Progenitor cell of endocrine pancreas (in vitro differentiated cells): ENCODE data around the gene PDZD8. TPM values are rescaled to one million over a fixed set of nuclear protein-coding genes. Genes with fewer than 3 reads are reported as not detected.

ENCODE experiments used
- DNase-seq: peaks from one replicate; pipeline ENCODE4 v3.0.0; 2021; ENCODE audit warnings: low spot score; ENCODE audit not compliant: unreplicated experiment
- H3K27ac Mint-ChIP-seq: 2 replicates; pipeline ENCODE4 v1.8.0; 2021; ENCODE audit warnings: mild to moderate bottlenecking, moderate library complexity, mixed read lengths
- H3K27me3 Mint-ChIP-seq: 2 replicates; pipeline ENCODE4 v1.8.0; 2021; ENCODE audit warnings: mixed read lengths
- H3K36me3 Mint-ChIP-seq: 2 replicates; pipeline ENCODE4 v1.8.0; 2022; ENCODE audit warnings: mixed read lengths; ENCODE audit not compliant: insufficient read depth
- H3K4me1 Mint-ChIP-seq: 2 replicates; pipeline ENCODE4 v1.8.0; 2021; ENCODE audit warnings: low read depth, mixed read lengths
- H3K4me3 Mint-ChIP-seq: 2 replicates; pipeline ENCODE4 v1.8.0; 2021; ENCODE audit warnings: low read depth, mild to moderate bottlenecking, moderate library complexity, mixed read lengths
- H3K9me3 Mint-ChIP-seq: 2 replicates; pipeline ENCODE4 v1.8.0; 2021; ENCODE audit warnings: low read depth, mixed read lengths
- total RNA-seq: library from RNA; stranded (reverse); gene quantifications from 2 replicates; pipeline ENCODE4 v1.2.1, GENCODE V29; 2021
- TF ChIP-seq, protein P1 (sequence below): fragments of 200-600 bp; sonication (generic); IDR thresholded peaks from one replicate; pipeline ENCODE4 v1.5.0; 2021; ENCODE audit warnings: antibody characterized with exemption, mild to moderate bottlenecking; ENCODE audit not compliant: unreplicated experiment

The PDZD8 gene
- total RNA-seq, 1 donor from 2014 or later: 28.6 TPM

DNA sequence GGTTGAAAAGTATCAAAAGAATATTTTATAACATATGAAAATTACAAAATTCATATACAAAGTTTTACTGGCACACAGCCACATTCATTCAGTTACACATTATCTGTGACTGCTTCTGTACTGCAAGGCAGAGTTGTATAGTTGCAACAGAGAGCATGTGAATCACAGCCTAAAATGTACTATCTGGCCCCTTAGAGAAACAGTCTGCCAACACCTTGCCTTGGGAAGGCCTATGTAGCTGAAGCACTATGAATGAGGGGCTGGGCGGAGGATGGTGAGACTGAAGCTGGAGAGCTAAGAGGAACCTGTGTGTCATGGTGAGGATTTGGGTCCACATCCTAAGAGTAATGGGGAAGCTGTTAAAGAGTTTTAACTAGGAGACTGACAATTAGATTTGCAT is 35.7 kb downstream of the PDZD8 start:
- TF ChIP-seq, protein P1, sequence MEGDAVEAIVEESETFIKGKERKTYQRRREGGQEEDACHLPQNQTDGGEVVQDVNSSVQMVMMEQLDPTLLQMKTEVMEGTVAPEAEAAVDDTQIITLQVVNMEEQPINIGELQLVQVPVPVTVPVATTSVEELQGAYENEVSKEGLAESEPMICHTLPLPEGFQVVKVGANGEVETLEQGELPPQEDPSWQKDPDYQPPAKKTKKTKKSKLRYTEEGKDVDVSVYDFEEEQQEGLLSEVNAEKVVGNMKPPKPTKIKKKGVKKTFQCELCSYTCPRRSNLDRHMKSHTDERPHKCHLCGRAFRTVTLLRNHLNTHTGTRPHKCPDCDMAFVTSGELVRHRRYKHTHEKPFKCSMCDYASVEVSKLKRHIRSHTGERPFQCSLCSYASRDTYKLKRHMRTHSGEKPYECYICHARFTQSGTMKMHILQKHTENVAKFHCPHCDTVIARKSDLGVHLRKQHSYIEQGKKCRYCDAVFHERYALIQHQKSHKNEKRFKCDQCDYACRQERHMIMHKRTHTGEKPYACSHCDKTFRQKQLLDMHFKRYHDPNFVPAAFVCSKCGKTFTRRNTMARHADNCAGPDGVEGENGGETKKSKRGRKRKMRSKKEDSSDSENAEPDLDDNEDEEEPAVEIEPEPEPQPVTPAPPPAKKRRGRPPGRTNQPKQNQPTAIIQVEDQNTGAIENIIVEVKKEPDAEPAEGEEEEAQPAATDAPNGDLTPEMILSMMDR: no peak

DNA sequence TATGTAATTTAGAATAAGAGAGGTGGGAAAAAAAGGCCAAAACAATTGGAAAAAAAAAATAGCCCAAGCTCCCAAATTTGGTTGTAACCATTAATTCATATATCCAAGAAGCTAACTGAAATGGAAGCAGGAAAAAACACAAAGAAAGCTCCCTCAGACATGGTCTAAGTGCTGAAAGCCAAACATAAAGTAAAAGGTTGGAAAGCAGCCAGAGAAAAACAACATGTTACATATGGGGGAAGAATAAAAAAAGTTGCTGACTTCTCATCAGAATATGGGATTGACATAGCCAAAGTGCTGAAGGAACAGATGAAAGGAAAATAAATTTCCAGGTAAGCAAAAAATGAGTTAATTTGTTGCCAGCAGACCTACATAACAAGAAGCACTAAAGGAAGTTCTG is 40.3 kb downstream of the PDZD8 start:
- DNase-seq: no peak
- H3K4me1 Mint-ChIP-seq: peaks cover 10% of the 10 kb centered on the region
- peaks cover 26% of the 10 kb centered on the region for H3K36me3 Mint-ChIP-seq
- TF ChIP-seq, protein P1: no peak
- H3K27ac Mint-ChIP-seq: no peak overlapping the region
- H3K9me3 Mint-ChIP-seq: peaks cover 6% of the 10 kb centered on the region
- H3K4me3 Mint-ChIP-seq: no peak overlapping the region
- no peaks in the 10 kb centered on the region for H3K27me3 Mint-ChIP-seq

More for the DNA sequence above, 35.7 kb downstream of the PDZD8 start:
- no peak overlapping the region for H3K4me3 Mint-ChIP-seq
- peaks cover 13% of the 10 kb centered on the region for H3K36me3 Mint-ChIP-seq
- H3K9me3 Mint-ChIP-seq: peaks cover 3% of the 10 kb centered on the region
- no peak for DNase-seq
- H3K27ac Mint-ChIP-seq: no peak overlapping the region
- peaks cover 16% of the 10 kb centered on the region for H3K4me1 Mint-ChIP-seq
- no peaks in the 10 kb centered on the region for H3K27me3 Mint-ChIP-seq

DNA sequence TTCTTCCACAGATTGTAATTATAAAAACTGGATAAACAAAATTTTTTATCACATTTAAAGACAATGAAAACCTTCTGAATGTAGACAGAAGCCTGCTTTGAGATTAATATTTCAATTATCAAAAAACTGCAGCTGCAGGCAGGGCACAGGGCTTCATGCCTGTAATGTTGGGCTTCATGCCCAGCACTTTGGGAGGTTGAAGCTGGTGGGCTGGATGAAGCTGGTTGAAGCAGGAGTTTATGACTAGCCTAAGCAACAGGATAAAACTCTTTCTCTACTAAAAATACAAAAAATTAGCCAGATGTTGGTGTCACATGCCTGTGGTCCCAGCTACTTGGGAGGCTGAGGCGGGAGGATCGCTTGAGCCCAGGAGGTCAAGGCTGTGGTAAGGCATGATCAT is 41.2 kb downstream of the PDZD8 start:
- TF ChIP-seq, protein P1: no peak
- no peaks in the 10 kb centered on the region for H3K27me3 Mint-ChIP-seq
- DNase-seq: no peak
- peaks cover 26% of the 10 kb centered on the region for H3K36me3 Mint-ChIP-seq
- no peak overlapping the region for H3K27ac Mint-ChIP-seq
- H3K4me3 Mint-ChIP-seq: no peak overlapping the region
- H3K9me3 Mint-ChIP-seq: peaks cover 6% of the 10 kb centered on the region
- peaks cover 6% of the 10 kb centered on the region for H3K4me1 Mint-ChIP-seq

DNA sequence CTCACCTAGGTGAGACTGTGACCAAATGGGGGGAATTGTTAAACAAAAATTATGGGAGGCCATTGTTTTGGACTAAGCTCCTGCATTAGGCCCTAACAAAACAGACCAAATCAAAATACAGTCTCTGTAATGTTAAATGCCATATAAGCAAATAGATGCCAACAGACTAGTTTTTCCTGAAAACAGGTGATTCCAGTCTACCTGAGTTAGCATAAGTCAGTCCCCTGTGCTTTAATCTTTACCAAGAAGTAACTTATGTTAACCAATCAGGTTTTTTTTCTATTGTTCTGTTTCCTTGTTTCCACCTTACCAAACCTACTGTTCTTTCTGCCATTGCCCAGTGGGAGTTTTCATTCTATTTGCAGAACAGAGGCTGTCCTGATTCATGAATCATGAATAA is 48.0 kb downstream of the PDZD8 start:
- no peak overlapping the region for H3K27ac Mint-ChIP-seq
- H3K4me3 Mint-ChIP-seq: no peak overlapping the region
- H3K9me3 Mint-ChIP-seq: no peaks in the 10 kb centered on the region
- TF ChIP-seq, protein P1: no peak
- peaks cover 8% of the 10 kb centered on the region for H3K36me3 Mint-ChIP-seq
- H3K27me3 Mint-ChIP-seq: no peaks in the 10 kb centered on the region
- no peak for DNase-seq
- no peaks in the 10 kb centered on the region for H3K4me1 Mint-ChIP-seq

DNA sequence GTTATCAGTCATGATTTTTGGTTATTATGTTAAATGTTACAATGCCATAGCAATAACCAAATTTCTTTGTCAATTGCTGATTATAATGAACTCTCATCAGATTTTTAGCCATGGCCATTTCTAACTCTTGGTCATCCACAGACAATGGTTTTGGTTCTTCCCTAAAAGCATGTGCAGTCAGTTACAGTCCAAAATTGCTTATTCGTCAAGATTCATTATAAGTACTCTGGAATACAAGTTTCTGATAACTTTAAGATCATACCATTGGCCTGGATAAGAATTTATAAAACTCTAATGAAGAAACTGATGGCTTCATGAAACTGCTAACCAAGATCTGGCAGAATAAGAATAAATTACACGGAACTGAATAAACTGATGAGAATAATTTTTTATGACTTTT is 50.9 kb downstream of the PDZD8 start:
- TF ChIP-seq, protein P1: no peak
- Mint-ChIP-seq H3K4me3 (no peak overlapping the region), H3K4me1 (no peaks in the 10 kb centered on the region), H3K36me3 (peaks cover 4% of the 10 kb centered on the region), H3K27me3 (no peaks in the 10 kb centered on the region), H3K27ac (no peak overlapping the region), H3K9me3 (no peaks in the 10 kb centered on the region)
- DNase-seq: no peak
